Upper lobe of left lung (tissue), 6 donors: ENCODE data around the gene TPO. TPM values are rescaled to one million over a fixed set of nuclear protein-coding genes. Genes with fewer than 3 reads are reported as not detected.
"Not testable (repeated sequence)": the region's sequence is repeated elsewhere in the genome, so short reads cannot be mapped to it uniquely, and the experiment has no call there.

ENCODE experiments used
- ATAC-seq, 2 donors: fragments of 200-7000 bp; cut with Tn5 transposase; one replicate each; pipeline ENCODE4 v1.9.1; 2022; ENCODE audit warnings: mild to moderate bottlenecking in 2 of 2, moderate library complexity in 2 of 2; ENCODE audit not compliant: low FRiP score in 2 of 2
- DNase-seq, 2 donors: peaks; one replicate each; pipeline ENCODE4 v3.0.0-alpha.2; 2019 to 2020
- H3K27ac ChIP-seq, 4 donors: fragments of 200-600 bp; sonication (generic); one replicate each; pipeline ENCODE4 v1.5.1; 2016 to 2019
- H3K27me3 ChIP-seq, 4 donors: fragments of 200-600 bp; sonication (generic); one replicate each; pipeline ENCODE4 v1.5.1; 2017 to 2019
- H3K36me3 ChIP-seq, 4 donors: fragments of 200-600 bp; sonication (generic); one replicate each; pipeline ENCODE4 v1.5.1; 2016 to 2019
- H3K4me1 ChIP-seq, 4 donors: fragments of 200-600 bp; sonication (generic); one replicate each; pipeline ENCODE4 v1.5.1; 2018 to 2019
- H3K4me3 ChIP-seq, 4 donors: fragments of 200-600 bp; sonication (generic); one replicate each; pipeline ENCODE4 v1.5.1; 2017 to 2019; ENCODE audit warnings: mild to moderate bottlenecking in 2 of 4, moderate library complexity in 1 of 4
- H3K9me3 ChIP-seq, 4 donors: fragments of 200-600 bp; sonication (generic); one replicate each; pipeline ENCODE4 v1.5.1; 2018 to 2019
- EP300 ChIP-seq, 4 donors: sonication (generic); formaldehyde crosslinking; IDR thresholded peaks; one replicate each; pipeline ENCODE4 v1.5.1; 2017; ENCODE audit warnings: antibody characterized with exemption in 4 of 4, control low read depth in 2 of 4
- POLR2A ChIP-seq, 4 donors: fragments of 450-650 bp; IDR thresholded peaks; one replicate each; pipeline ENCODE4 v1.5.1; 2016 to 2017; ENCODE audit warnings: antibody characterized with exemption in 4 of 4, mild to moderate bottlenecking in 2 of 4
- POLR2AphosphoS5 ChIP-seq, 2 donors: sonication (generic); formaldehyde crosslinking; IDR thresholded peaks; one replicate each; pipeline ENCODE4 v1.5.1; 2017; ENCODE audit warnings: antibody characterized with exemption in 2 of 2
- WGBS, 2 donors: methylation state at CpG; one replicate each; pipeline ENCODE4 v1.1.5; 2017 to 2018; 5-methylcytosine and 5-hydroxymethylcytosine counted together
- total RNA-seq, 6 donors: library from RNA; depleted of rRNA in 4 of 6; stranded (reverse); fragments of >200 nt in 4 of 6; gene quantifications; one replicate each; pipeline versions ENCODE4 v1.1.0 to v1.2.1, GENCODE V29; 2016 to 2021
- TF ChIP-seq, protein P1 (sequence below), 6 experiments: fragments of 450-650 bp in 4 of 6; fragments of 200-600 bp in 2 of 6; sonication (generic) in 2 of 6; IDR thresholded peaks; one replicate each; pipeline ENCODE4 v1.5.1; 2016 to 2019; ENCODE audit warnings: antibody characterized with exemption in 6 of 6
- donor health status: DM: no; HTN: no; CAD: no; lungs with moderate emphysema.
- donor health status: DM: no; HTN: yes; CAD: no; lungs with severe emphysema.

TPO gene
- total RNA-seq, 6 donors from 2014 or later, result 0.06 to 0.39 TPM; not detected in 4

DNA sequence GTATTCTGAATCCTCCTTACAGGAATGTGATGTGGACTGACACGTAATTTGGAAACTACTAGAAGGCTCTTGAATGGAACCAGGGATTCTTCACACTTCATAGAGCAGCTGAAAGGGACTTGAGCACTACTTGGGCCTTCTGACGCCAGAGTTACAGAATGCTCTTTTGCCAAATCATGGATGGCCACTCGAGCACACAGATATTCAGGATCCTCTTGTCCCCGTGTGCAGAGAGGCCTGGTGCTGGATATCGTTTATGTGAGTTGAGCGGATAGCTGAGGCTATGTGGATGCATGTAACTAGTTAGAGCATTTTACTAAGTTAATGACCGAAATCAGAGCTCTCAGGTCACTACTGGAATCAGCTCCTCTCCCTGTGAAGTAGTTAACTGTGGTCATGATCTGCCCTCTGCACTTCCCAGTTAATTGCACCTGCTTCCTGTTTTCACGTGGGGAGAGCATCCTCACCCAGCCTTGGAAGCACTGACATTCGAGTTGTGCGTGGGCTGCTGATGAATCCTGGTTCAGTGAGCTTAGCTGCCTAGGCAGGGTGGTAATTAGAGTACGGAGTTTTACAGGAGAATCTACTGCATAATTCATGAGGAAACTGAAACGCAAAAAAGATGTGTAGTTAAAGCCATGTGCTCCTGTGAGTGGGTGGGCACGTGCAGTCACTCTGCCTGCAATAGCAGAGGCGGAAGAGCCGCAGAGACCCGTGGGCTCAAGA lies 5.2 kb upstream of the TPO start:
- WGBS, 2 donors, result 77% methylated on average over 16 of the region's 16 CpGs
- no peak overlapping the region for H3K27ac ChIP-seq
- no peaks in the 10 kb centered on the region for H3K9me3 ChIP-seq
- TF ChIP-seq POLR2AphosphoS5 (IDR thresholded peaks at IDR 0.05) (no peak), POLR2A (IDR thresholded peaks at IDR 0.05) (no peak), EP300 (IDR thresholded peaks at IDR 0.05) (no peak)
- TF ChIP-seq, protein P1, sequence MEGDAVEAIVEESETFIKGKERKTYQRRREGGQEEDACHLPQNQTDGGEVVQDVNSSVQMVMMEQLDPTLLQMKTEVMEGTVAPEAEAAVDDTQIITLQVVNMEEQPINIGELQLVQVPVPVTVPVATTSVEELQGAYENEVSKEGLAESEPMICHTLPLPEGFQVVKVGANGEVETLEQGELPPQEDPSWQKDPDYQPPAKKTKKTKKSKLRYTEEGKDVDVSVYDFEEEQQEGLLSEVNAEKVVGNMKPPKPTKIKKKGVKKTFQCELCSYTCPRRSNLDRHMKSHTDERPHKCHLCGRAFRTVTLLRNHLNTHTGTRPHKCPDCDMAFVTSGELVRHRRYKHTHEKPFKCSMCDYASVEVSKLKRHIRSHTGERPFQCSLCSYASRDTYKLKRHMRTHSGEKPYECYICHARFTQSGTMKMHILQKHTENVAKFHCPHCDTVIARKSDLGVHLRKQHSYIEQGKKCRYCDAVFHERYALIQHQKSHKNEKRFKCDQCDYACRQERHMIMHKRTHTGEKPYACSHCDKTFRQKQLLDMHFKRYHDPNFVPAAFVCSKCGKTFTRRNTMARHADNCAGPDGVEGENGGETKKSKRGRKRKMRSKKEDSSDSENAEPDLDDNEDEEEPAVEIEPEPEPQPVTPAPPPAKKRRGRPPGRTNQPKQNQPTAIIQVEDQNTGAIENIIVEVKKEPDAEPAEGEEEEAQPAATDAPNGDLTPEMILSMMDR (IDR thresholded peaks at IDR 0.05), result no peak
- ATAC-seq, result no peak
- no peaks in the 10 kb centered on the region for H3K4me1 ChIP-seq
- no peaks in the 10 kb centered on the region for H3K27me3 ChIP-seq
- H3K4me3 ChIP-seq, result no peak overlapping the region
- DNase-seq, result no peak
- no peaks in the 10 kb centered on the region for H3K36me3 ChIP-seq

DNA sequence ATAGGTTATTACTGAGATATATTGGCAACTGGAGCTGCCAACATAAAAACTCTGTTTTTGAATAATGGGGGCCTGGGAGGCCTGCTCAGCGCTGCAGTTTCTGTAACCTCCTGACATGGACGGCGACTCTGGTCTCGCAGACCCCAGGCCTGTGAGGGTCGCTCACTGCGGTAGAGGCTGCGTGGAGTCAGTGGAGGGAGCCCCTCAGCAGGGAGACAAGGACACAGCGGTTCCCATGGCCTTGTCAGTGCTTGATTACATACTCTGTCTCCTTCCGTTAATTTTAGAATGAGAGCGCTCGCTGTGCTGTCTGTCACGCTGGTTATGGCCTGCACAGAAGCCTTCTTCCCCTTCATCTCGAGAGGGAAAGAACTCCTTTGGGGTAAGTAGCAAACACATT lies 858 bp downstream of the TPO start:
- no peaks in the 10 kb centered on the region for H3K4me1 ChIP-seq
- H3K4me3 ChIP-seq, result no peak overlapping the region
- H3K27me3 ChIP-seq, result no peaks in the 10 kb centered on the region
- TF ChIP-seq, protein P1 (IDR thresholded peaks at IDR 0.05), result no peak
- TF ChIP-seq POLR2AphosphoS5 (IDR thresholded peaks at IDR 0.05) (no peak), EP300 (IDR thresholded peaks at IDR 0.05) (no peak), POLR2A (IDR thresholded peaks at IDR 0.05) (no peak)
- WGBS, 2 donors, result 83 to 87% methylated on average over 13 of the region's 13 CpGs
- no peaks in the 10 kb centered on the region for H3K36me3 ChIP-seq
- H3K27ac ChIP-seq, result no peak overlapping the region
- DNase-seq, result no peak
- no peak for ATAC-seq
- no peaks in the 10 kb centered on the region for H3K9me3 ChIP-seq

DNA sequence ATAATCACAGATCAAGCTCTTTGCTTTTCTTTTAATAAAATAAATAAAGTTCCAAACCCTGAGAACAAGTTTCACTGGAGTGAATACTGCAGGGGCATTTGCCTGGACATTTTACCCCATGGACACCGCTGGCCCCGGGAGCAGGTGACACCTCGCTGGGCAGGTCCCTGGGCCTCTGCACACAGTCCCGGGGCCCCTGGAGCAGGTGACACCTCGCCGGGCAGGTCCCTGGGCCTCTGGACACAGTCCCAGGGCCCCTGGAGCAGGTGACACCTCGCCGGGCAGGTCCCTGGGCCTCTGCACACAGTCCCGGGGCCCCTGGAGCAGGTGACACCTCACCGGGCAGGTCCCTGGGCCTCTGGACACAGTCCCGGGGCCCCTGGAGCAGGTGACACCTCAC lies 1.6 kb downstream of the TPO start:
- not testable (repeated sequence) for H3K4me3 ChIP-seq, H3K27me3 ChIP-seq, H3K36me3 ChIP-seq, H3K27ac ChIP-seq, H3K9me3 ChIP-seq, H3K4me1 ChIP-seq, DNase-seq, ATAC-seq
- WGBS, 2 donors, result 72 to 77% methylated on average over 6 to 8 of the region's 11 CpGs

DNA sequence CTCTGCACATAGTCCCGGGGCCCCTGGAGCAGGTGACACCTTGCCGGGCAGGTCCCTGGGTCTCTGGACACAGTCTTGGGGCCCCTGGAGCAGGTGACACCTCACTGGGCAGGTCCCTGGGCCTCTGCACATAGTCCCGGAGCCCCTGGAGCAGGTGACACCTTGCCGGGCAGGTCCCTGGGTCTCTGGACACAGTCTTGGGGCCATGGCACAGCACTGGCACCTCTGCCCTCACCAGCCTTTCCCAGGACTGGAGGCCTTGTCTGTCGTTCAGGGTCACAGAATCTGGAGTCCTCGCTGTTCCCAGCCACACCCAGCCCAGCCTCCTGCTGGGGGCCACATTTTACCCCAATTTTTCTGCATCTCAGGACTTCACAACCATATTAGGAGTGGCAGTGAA lies 2.2 kb downstream of the TPO start:
- Histone ChIP-seq H3K4me3 (no peak overlapping the region), H3K27me3 (no peaks in the 10 kb centered on the region), H3K36me3 (no peaks in the 10 kb centered on the region), H3K27ac (no peak overlapping the region), H3K9me3 (no peaks in the 10 kb centered on the region), H3K4me1 (no peaks in the 10 kb centered on the region)
- no peak for ATAC-seq
- 89 to 92% methylated on average over 2 to 5 of the region's 6 CpGs for WGBS, 2 donors
- no peak for DNase-seq
- TF ChIP-seq EP300 (IDR thresholded peaks at IDR 0.05), result no peak
- no peak for TF ChIP-seq POLR2A (IDR thresholded peaks at IDR 0.05)
- TF ChIP-seq, protein P1 (IDR thresholded peaks at IDR 0.05), result no peak
- TF ChIP-seq POLR2AphosphoS5 (IDR thresholded peaks at IDR 0.05), result no peak

DNA sequence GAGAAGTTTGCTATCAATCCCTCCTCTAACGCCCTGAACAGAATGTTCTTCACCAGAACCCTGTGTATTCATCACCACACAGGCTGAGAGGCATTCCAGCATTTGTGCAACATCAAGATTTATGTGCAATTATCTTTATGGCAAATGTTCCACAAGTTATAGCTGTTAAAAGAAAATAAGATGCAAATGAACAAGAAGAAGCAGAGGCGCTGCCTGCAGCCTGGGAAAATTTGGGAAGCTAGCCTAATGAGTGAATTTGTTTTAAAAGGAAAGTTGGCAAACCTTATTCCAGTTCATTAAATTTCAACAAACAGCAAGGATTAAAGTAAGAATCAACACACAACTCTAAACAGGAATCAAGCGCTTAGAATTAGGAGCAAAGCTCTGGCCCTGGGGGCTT lies 5.3 kb downstream of the TPO start:
- H3K4me3 ChIP-seq, result no peak overlapping the region
- H3K27ac ChIP-seq, result no peak overlapping the region
- H3K9me3 ChIP-seq, result no peaks in the 10 kb centered on the region
- no peaks in the 10 kb centered on the region for H3K27me3 ChIP-seq
- no peak for DNase-seq
- TF ChIP-seq, protein P1 (IDR thresholded peaks at IDR 0.05), result no peak
- TF ChIP-seq POLR2A (IDR thresholded peaks at IDR 0.05), result no peak
- TF ChIP-seq EP300 (IDR thresholded peaks at IDR 0.05), result no peak
- TF ChIP-seq POLR2AphosphoS5 (IDR thresholded peaks at IDR 0.05), result no peak
- ATAC-seq, result no peak
- 87 to 88% methylated on average over 3 of the region's 3 CpGs for WGBS, 2 donors
- H3K36me3 ChIP-seq, result no peaks in the 10 kb centered on the region
- no peaks in the 10 kb centered on the region for H3K4me1 ChIP-seq
